NCI-H128 (cell line): ENCODE measurements around the gene THBS3.
"Not testable (repeated sequence)": the region's sequence is repeated elsewhere in the genome, so short reads cannot be mapped to it uniquely, and the experiment has no call there.

Experiments used
- DNase-seq: peaks from one replicate; lab custom pipeline; 2025; ENCODE audit not compliant: unreplicated experiment; lab: John Stamatoyannopoulos, UW

Gene THBS3

DNA sequence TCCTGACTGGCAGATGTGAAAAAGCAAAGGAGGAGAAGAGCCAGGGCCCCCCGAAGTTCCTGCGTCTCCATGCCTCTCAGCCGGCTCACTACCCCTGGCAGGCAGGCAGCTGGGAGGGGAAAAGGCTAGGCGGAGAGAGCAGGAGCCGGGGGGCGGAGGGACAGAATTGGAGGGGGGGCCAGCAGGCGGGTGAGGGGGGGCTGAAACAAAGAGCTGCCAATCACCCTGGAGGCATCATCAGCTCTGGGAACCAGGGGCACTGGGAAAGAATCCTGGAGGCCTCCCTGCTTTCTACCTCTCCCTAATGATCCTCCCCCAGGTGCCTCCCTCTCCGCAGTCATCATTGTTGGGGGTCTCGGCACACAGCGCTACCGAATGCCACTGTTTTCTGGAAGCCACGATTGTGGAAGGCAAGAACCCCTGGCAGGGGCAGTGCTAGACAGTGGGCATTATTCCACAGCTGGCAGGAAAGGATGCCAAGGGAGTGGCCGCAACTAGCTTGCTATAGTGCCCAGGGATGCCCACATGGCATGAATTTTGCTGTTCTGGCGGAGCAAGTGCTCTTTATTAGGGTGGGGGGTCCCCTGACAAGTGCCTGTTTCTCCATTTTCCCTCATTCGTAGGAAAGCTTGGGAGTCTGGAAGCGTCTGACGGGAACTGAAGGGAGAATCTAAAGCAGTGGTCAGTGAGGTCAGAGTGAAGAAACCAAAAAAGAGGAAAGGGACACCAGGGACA lies at the start of gene THBS3:
TSS of gene THBS3 (minus strand) at position 92 of the 735 bp plus-strand sequence. CDS start at position 71, 21 bp downstream.
- peak; percentile 62 for DNase-seq

DNA sequence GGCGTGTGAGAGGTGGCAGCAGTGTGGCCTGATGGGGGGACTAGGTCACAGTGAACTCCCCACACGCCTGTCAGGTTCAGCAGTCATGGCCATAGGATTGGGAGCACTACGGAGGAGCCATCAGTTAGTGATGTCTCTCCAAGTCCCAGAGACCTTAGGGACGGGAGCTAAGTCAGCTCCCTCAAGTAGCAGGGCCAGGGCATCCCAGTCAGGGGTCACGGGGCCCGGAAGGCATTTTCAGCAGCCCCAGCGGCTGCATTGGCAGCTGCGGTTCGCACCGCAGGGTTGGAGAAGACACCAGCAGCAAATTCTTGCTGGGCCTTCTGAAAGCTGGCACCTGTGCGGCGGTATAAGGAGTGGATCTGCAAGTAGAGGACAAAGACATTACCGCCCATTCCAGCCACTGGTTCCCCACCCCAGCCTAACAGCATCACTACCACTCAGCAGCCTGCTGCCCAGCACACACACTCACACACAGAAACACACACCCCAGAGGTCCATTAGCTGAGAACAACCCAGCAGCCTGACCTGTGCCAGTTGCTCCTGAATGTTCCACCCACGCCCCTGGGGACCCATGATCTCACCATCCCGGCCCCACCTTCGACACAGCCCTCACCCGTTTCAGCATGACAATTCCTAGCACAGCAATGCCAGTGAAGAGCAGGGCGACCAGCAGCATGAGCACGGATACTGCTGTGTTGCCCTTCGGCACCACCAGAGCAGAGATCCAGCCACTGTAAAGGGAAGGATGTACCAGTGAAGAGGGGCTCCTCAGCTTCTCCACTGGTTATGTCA lies 48.6 kb upstream of the THBS3 start:
- DNase-seq: no peak

DNA sequence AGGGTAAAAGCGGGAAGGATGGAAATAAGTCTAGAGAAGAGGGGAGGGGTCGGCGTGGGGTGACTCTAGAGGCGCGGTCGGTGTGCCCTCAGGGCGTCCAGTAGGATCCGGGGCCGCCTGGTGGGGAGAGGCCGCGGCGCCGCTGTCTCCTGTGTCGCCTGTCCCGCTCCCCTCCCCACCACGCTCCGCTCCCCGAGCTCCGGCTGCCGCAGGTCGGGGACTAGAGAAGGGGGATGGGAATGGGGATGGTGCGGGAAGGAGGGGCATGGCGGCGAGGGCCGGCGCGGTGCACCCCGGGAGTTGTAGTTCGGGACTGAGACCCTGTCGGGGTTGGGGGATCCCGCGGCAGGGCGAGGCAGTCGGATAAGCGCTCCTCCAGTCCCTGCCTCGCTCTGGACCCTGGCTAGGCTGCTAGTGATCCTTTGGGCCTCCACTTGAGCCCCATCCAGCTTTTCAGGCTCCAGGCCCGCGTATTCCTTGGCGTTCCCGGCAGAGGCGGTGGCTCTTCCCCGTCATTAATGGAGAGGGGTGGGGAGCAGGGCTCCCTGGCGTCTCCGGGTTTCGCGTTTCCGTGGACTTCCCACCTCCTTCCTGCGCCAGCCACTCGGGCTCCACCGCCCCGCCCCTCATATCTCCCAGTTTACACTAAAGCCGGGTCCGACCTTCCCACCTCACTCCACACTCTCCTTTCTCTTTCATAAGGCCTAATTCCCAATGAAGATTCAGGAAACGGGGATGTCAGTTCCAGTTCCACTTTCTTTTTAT lies 47.7 kb upstream of the THBS3 start, which contains the start of gene ENTREP3:
TSS of gene ENTREP3 (minus strand) at position 241 of the 765 bp plus-strand sequence. CDS start 606 bp downstream, outside the sequence.
- DNase-seq: peak; percentile 83

DNA sequence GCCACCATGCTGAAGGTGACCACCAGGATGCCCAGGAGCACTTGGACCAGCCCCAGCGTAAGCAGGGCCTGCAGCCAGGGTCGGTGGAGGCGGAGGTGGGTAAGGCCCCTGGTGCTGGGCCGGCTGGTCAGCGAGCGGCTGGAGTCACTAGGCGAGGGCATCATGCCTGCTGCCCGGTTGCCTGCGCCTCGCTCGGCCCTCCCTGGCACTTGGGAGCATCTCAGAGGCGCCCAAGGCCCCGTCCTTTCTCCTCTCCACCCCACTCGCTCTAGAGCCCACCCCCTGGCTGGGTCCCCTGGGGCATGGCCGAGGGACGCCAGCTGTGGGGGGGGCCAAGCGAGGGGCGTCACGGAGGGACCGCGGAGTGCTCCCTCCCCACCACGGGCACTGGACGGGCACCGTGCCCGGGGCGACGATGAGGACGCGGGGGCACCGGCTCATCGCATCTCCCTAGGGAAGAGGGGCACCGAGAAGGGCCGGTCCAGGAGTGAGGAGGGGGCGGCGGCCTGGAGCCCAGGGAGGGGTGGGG lies 47.1 kb upstream of the THBS3 start:
- DNase-seq: no peak

DNA sequence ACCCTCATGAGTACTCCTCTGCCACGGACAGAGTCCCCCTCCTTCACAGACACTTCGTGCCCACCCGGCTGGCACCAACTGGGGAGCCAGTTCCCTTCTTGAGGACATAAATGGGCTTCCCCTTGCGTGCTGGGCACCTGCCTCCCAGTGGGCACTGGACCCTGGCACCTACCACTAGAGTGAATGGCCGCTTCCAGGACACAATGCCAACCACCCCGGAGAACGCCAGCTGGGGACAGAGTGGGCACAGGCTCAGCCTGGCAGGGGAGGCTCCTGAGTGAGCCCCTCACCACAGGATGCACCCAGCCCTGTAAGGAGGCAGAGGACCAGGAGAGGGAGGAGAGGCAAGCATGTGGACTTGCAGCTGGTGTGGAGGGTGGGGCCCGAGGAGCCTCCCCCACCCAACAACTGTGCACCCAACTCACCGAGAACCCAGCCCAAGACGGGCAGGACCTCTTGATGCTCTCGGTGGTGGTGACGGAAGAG lies 46.6 kb upstream of the THBS3 start:
- no peak for DNase-seq

DNA sequence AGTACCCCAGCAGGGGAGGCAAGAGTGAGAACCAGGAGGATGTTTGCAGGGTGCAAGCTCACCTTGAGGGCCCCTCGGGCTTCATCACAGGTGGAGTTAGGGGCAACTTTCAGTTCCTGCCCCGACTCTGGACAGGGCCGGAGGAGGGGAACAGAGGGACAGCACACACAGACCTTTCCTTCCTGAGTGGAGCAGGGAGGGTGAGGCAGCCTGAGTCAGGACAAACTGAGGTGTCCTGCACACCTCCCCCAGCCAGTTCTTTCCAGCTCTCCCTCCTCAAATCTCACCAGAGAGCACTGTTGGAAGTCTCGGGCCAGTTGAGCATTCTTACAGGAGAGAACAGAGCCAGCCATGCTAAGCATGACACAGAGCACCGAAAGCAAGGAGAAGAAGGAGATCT lies 46.1 kb upstream of the THBS3 start:
- DNase-seq: no peak

DNA sequence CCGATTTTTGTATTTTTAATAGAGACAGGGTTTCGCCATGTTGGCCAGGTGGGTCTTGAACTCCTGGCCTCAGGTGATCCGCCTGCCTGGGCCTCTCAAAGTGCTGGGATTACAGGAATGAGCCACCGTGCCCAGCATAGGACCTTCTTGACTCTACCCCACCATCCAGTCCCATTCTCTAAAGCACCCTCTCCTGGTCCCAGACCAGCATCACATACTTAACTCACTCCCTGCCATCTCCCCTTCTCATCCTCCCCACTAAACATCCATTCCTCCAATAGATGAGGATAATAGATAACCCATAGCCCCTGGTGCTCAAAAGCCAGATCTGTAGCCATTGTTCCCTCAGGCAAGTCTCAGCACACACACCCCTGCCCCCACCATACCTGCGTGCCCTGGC lies 45.5 kb upstream of the THBS3 start:
- no peak for DNase-seq

DNA sequence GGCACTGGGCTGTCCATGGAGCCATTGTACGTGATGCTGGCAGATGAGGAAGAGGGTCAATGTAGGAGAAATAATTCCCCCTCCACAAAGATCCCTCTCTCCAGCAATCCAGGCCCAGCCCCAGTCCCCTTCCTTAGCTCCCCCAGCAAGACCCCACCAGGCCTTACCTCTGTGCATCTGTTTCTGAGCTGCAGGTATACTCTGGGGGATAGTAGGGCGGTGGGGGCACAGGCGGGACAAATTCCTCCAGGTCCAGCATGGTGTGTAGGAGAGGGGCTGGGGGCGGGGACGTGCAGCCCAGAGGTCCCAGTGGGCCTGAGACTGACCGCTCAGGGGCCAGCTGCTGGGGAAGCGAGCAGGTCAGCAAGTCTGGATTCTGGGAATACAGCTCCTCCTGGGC lies 43.9 kb upstream of the THBS3 start:
- DNase-seq: no peak

DNA sequence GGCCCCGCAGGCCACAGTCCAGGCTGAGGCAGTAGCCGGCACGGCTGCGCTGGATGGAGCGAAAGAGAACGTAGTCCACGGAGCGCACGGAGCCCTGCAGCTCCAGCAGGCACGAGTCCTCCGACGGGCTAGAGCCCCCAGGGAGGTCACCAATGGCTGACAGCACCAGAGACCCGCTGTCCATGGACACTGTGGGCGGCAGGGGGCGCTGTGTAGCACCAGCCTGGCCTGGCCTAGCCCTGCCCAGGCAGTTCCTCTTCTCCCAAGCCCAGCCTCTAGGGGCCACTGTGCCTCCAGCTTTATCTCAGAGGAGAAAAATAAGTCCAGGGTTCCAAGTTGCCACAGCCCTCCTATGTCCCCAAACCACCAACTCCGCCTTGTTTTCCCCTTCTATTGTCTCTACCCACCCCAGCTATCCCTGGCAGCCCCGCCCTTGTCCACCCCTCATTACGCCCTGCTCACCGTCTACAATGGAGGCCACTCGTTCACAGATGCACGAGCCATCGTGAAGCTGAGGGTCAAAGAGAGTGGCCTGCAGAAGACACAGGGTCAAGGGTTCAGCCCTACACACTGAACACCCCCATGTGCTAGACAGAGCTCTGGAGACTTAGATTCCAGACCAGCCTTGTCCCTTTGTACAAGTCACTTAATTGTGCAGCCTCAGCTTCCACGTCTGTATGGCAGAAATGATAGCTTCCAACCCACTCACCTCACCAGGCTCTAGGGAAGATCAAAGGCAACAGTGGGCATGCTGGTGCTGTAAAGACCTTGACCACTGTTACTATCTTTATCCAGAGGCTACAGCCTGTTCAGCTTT lies 43.1 kb upstream of the THBS3 start:
- DNase-seq: peak; percentile 91

DNA sequence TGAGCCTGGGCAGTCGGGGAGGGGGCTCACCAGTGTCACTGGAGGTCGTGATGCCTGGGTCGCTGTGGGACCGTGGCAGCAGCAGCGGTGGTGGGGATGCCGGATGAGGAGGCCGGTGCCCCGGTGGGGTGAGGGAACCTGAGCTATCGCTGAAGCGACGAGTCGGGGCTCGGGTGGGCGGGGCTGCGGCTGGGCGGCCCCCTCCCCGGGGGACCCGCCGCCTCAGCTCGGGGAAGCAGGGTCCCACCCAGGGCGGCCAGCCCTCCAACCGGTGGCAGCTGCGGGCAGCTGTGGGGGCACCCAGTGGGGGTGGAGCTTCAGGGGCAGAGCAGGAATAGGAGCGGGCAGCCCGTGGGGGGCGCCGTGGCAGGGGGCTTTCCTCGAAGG lies 42.5 kb upstream of the THBS3 start:
- no peak for DNase-seq

DNA sequence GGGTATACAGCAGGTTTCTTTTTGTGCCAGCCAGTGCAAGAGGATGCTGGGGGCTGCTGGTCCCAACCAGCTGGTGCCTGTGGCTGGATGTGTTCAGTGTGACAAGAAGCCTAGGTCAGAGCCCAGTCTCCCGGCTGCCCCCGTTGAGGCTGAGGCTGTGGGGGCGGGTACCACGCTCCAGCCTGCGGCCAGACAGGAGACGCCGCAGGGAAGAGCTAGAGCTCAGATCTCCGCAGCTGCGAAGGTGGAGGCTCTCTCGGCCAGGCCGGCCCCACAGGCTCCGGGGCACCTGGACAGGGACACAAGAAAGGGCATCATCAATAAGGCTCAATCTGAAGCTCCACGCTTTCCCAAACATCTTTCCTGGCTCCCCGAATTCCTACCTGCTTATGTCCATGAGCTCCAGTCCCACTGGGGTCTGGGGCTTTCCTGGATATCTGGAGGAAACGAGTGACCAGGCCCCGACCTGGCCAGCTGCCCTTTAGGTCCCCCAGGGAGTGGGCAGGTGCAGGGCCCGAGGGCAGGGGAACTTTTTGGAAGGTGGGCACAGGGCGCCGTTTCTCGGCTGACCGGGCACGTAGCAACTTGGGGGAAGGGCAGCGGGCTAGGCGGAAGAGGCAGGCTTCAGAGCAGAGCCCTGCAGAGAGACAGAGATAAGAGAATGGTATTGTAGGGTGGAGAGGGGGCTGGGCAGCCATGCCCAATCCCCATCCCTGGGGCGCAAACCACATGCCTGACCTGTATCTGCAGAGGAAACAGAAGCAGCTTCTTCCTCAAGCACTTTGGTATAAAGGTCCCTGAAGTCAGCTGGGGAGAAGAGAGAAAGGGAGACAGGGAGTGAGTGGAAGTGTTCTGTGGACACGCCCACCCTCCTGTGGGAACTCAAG lies 40.2 kb upstream of the THBS3 start:
- DNase-seq: no peak

DNA sequence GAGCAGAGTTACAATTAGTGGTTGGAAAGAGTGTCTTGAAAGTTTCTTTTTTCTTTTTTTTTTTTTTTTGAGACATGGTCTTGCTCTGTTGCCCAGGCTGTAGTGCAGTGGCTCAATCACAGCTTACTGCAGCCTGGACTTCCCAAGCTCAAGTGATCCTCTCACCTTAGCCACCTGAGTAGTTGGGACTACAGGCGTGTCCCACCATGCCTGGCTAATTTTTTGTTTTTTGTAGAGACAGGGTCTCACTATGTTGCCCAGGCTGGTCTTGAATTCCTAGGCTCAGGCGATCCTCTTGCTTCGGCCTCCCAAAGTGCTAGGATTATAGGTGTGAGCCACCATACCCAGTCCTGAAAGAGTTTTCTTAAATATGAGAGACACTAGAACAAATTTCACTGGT lies 39.1 kb upstream of the THBS3 start:
- DNase-seq: not testable (repeated sequence)

DNA sequence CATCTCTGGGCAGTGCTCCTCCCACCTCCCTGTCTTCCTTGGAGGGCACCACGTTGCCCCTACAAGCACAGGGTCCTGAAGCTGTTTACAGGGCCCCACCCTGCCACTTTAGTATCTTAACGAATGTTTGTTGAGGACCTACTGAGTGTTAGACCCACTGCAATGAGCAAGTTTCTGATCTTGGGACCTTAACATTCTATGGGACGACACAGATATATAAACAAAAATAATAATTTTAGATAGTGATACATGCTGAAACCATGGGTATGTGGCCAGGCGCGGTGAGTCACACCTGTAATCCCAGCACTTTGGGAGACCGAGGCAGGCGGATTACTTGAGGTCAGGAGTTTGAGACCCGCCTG lies 37.4 kb upstream of the THBS3 start:
- DNase-seq: no peak

DNA sequence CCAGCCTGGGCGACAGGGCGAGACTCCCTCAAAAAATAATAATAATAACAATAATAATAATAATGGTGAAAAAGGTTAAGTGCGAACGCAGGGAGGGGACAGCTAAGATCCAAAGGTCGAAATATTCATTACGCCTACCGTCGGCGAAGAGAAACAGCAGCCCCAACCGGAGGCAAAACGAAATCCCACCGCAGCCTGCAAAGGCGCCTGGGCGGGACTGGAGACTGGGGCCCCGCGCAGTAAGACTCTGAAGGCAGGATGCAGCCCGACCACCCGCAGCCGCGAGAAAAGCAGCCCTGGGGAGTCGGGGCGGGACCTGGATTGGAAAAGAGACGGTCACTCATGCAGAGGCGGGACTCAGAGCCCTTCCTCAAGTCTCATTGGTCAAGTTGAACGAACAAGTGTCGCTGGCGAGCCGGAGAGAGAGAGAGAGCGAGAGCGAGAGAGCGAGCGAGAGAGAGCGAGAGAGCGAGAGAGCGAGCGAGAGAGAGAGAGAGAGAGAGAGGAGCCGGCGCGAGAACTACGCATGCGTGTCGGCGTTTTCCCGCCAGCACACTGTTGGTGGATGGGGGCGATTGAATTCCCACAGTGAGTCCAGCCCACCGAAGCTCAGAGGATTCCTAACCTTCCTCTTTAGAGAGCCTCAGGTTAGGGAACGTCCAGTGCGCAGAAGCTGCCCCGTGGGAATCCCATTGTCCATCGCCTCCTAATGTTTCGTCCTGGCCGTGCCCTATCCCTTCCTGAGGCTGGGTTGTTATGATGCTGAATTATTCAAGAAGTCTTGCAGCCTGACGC lies 36.9 kb upstream of the THBS3 start:
- DNase-seq: peak; percentile 99

DNA sequence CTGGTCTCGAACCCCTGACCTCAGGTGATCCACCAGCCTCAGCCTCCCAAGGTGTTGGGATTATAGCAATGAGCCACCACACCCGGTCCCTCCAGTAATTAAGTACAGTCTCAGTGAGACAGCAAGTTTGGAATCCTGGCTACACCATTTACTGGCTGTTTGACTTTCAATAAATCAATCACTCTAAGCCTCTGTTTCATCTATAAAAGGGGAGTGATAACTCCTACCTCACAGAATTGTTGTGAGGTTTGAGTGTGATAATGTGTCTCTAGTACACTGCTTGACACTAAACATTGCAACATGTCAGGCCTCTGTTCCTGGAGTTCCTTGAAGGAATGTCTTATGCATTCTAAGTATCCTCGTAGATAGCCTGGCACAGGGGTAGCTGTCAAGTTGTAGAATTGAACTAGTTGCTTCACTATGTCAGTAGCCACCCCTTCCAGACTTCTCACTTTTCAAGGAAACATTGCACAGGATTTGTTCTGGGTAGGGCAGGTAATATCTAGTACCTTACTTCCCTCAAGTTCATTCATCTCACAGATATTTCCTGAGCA lies 35.2 kb upstream of the THBS3 start:
- DNase-seq: no peak

DNA sequence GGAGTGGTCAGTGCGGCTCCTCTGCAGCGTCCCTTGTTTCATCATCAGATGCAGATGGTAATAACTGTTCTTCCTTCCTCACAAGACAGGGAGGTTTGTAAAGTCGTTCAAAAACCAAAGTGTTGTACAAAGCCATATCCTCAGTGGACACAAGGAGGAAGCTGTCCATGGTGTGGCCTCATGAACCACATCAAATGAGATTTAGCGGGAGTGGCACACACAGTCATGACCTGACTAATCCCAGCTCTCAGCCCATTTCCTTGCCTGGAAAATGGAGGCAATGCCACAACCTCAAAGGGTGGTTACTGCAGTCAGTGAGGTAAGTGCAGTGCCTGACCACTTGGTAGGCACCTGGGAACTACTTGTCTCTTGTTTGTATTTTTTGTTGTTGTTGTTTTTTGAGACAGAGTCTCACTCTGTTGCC lies 34.2 kb upstream of the THBS3 start:
- no peak for DNase-seq

DNA sequence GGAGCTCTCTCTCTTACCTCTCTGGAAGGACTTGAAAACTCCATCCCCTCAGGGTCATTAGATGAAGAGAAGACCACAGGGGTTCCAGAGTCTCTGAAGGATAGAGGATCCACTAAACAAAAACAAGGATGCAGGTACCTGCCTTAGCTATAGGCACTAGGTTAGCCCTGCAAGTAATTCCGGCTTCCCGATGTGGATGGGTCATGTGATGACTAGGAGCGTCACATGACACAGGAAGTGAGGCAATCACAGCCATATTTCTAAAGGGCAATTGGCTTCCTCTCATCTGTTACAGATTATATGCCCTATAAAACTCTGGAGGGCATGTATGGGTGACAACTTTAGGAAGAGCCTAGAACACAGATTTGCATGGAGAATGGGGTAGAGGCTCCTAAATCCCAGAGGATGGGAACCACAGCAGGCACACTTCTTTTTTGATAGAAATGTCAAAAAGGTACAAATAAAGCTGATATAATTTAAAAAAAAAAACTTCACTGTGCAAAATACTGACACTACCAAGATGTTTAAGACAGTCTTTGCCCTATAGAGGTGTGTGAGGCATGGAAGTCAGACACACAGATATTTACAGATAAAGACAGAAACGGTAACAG lies 33.5 kb upstream of the THBS3 start:
- peak; percentile 67 for DNase-seq

DNA sequence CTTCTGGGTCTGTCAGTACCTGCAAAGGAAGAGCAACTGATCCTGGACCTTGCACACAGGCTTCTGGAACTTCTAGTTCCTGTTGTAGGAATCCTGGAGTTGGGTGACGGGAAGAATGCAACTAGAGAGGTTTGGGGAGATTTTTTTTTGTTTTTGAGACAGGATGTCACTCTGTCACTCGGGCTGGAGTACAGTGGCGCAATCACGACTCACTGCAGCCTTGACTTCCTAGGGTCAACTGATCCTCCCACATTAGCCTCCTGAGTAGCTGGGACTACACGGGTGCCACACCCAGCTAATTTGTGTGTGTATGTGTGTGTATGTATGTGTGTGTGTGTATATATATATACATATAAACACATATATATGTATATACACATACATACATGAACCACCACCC lies 28.8 kb upstream of the THBS3 start:
- DNase-seq: no peak
